BE2C (cell line): ENCODE measurements around the gene POLR3A.

ENCODE experiments used
- DNase-seq: peaks from one replicate; pipeline ENCODE4 v3.0.0-alpha.2; 2020
- H3K27me3 ChIP-seq: fragments of 250-450 bp; sonication (Bioruptor Pico); 2 replicates; pipeline ENCODE4 v1.5.1; 2020; ENCODE audit warnings: mild to moderate bottlenecking
- H3K36me3 ChIP-seq: fragments of 250-450 bp; sonication (Bioruptor Pico); 2 replicates; pipeline ENCODE4 v1.5.1; 2020; ENCODE audit warnings: mild to moderate bottlenecking
- H3K4me1 ChIP-seq: fragments of 250-450 bp; sonication (Bioruptor Pico); 2 replicates; pipeline ENCODE4 v1.5.1; 2020
- H3K4me3 ChIP-seq: 2 replicates; pipeline ENCODE4 v1.5.1; 2011; ENCODE audit warnings: low read depth, low read length
- H3K9me3 ChIP-seq: fragments of 250-450 bp; sonication (Bioruptor Pico); 2 replicates; pipeline ENCODE4 v1.5.1; 2020
- TF ChIP-seq, protein P1 (sequence below): IDR thresholded peaks from 2 replicates; pipeline ENCODE4 v1.5.1; 2012; ENCODE audit warnings: mild to moderate bottlenecking, low read depth, low read length

Gene POLR3A

DNA sequence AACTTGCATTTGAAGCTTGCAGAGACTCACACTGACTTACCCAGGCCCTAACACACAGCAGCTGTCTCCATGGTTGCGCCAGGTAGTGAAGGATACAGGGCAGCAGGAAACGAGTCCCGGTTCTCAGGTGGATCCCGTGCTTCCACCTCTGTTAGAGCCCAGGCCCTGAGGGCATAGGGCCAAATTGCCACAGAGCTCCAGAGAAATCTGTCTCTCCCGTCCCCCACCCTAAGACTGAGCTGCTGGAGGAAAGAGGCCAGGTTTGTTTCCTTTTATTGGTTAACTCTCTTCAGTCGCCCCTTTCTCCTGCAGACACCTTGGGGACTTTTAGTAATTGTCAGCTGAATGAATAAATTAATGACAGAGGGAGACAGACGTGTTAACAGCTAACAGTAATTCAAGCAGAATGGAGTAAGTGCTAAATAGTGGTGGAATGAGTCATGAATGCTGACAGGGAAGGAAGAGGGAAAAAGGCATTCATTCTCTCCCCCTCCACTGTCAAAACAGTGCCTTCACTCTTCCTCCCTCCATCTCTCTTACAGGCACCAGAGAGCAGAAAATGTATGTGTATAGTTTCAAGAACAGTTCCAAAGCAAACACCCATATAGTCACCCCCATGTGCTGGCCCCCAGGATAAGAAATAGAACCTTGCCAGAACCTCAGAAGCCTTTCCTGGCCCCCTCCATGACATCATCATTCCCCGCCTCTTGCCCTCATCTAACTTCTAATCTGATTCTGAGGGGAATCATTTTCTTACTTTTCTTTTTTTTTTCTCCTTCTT, 86.0 kb downstream of the POLR3A start:
- H3K36me3 ChIP-seq = no peaks in the 10 kb centered on the region
- H3K4me3 ChIP-seq = no peak overlapping the region
- H3K4me1 ChIP-seq = no peaks in the 10 kb centered on the region; the same call in 1 of the 2 replicates
- no peaks in the 10 kb centered on the region for H3K27me3 ChIP-seq
- DNase-seq = no peak
- no peaks in the 10 kb centered on the region for H3K9me3 ChIP-seq
- TF ChIP-seq, protein P1, sequence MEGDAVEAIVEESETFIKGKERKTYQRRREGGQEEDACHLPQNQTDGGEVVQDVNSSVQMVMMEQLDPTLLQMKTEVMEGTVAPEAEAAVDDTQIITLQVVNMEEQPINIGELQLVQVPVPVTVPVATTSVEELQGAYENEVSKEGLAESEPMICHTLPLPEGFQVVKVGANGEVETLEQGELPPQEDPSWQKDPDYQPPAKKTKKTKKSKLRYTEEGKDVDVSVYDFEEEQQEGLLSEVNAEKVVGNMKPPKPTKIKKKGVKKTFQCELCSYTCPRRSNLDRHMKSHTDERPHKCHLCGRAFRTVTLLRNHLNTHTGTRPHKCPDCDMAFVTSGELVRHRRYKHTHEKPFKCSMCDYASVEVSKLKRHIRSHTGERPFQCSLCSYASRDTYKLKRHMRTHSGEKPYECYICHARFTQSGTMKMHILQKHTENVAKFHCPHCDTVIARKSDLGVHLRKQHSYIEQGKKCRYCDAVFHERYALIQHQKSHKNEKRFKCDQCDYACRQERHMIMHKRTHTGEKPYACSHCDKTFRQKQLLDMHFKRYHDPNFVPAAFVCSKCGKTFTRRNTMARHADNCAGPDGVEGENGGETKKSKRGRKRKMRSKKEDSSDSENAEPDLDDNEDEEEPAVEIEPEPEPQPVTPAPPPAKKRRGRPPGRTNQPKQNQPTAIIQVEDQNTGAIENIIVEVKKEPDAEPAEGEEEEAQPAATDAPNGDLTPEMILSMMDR = no peak

DNA sequence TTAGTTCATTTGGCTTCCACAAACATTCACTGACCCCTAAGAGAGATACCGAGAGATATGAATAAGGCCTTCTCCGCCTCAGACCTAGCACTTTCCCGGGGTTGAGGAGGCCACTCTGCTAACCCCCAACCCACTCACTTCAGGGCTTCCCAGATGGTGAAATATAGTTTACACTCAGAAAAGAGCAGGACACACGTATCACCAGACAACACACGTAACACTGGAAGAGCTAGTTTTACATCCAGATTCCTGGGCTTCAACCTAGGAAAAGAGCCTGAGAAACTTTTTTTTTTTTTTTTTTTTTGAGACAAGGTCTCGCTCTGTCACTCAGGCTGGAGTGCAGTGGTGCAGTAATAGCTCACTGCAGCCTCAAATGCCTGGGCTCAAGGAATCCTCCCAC, 87.5 kb downstream of the POLR3A start:
- TF ChIP-seq, protein P1 = no peak
- H3K4me3 ChIP-seq = no peak overlapping the region
- DNase-seq = no peak
- H3K36me3 ChIP-seq = no peaks in the 10 kb centered on the region
- no peaks in the 10 kb centered on the region for H3K27me3 ChIP-seq
- H3K9me3 ChIP-seq = no peaks in the 10 kb centered on the region
- no peaks in the 10 kb centered on the region; the same call in 1 of the 2 replicates for H3K4me1 ChIP-seq

DNA sequence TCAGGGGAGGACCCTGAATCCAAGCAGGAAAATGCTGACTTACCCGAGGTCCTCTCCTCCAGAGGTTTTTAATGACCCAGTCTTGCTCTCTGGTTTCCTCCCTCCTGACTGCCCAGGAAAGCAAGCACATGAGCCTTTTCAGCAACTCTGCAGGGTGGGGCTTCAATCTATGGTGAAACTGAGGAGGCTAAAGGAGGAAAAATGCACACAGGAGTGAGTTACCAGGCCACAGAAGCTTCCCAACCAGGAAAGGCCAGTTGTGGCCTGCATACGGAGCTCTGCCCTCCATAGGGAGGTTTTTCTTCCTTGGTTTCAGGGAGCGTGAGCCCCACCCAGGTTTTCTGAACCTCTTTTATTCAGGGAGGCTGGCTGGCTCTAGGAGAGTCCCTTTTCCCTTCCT, 88.7 kb downstream of the POLR3A start:
- TF ChIP-seq, protein P1 = no peak
- Histone ChIP-seq H3K9me3 (no peaks in the 10 kb centered on the region), H3K4me1 (no peaks in the 10 kb centered on the region; the same call in 1 of the 2 replicates), H3K27me3 (no peaks in the 10 kb centered on the region), H3K4me3 (no peak overlapping the region), H3K36me3 (no peaks in the 10 kb centered on the region)
- DNase-seq = no peak

DNA sequence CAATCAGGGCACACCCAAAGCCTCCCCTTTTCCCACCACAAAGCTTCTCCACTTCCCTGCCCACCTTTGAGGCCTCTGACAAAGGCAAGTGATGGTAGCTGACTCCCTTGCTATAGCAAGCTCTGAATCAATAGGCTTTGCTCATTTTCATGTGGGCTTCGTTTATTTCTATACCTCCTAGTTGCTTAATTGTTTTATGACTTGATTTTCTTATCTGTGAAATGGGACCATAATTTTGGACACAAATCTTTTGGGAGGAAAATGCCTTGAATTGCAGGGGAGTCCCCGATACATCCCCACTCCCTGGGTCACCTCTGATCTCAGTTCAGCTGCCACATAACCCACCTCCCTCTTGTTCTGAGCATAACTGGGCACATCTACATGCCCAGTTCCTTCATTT, 89.1 kb downstream of the POLR3A start:
- Histone ChIP-seq H3K27me3 (no peaks in the 10 kb centered on the region), H3K4me3 (no peak overlapping the region), H3K4me1 (no peaks in the 10 kb centered on the region; the same call in 1 of the 2 replicates), H3K36me3 (no peaks in the 10 kb centered on the region), H3K9me3 (no peaks in the 10 kb centered on the region)
- TF ChIP-seq, protein P1 = no peak
- no peak for DNase-seq

DNA sequence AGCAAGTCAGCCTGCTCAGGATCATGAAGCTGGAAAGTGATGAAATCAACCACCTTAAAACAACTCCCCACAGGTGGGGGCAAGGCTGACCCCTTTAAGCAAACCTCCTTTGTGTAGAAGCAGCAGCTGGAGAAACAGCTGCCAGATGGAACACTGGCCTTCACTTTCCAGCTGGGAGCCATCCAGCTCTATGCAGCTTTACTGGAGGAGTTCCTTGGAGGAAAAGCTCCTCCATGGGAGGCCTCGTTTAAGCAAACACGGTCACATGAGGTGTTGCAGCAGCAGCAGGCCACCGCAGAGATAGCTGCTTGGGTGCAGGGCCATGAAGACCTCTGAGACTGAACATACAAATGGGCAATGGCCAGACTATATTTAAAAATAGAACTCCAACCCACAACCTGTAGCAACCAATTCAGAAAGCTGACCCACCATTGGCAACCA, 89.7 kb downstream of the POLR3A start:
- Histone ChIP-seq H3K36me3 (no peaks in the 10 kb centered on the region), H3K27me3 (no peaks in the 10 kb centered on the region), H3K4me1 (no peaks in the 10 kb centered on the region; the same call in 1 of the 2 replicates), H3K4me3 (no peak overlapping the region), H3K9me3 (no peaks in the 10 kb centered on the region)
- no peak for DNase-seq
- TF ChIP-seq, protein P1 = no peak
